Osteocyte (in vitro differentiated cells): ENCODE measurements around the gene UNKL. TPM values are rescaled to one million over a fixed set of nuclear protein-coding genes. Genes with fewer than 3 reads are reported as not detected.

Experiments used
- DNase-seq: peaks from one replicate; pipeline ENCODE4 v3.0.0; 2021; ENCODE audit warnings: mixed read lengths; ENCODE audit not compliant: unreplicated experiment; ENCODE audit errors: extremely low spot score
- H3K27ac Mint-ChIP-seq: one replicate; pipeline ENCODE4 v1.8.0; 2021; ENCODE audit warnings: mild to moderate bottlenecking, mixed read lengths; ENCODE audit not compliant: unreplicated experiment
- H3K27me3 Mint-ChIP-seq: one replicate; pipeline ENCODE4 v1.8.0; 2021; ENCODE audit warnings: mixed read lengths; ENCODE audit not compliant: unreplicated experiment
- H3K36me3 Mint-ChIP-seq: one replicate; pipeline ENCODE4 v1.8.0; 2021; ENCODE audit warnings: mixed read lengths; ENCODE audit not compliant: unreplicated experiment
- H3K4me1 Mint-ChIP-seq: one replicate; pipeline ENCODE4 v1.8.0; 2021; ENCODE audit warnings: mixed read lengths; ENCODE audit not compliant: unreplicated experiment
- H3K4me3 Mint-ChIP-seq: one replicate; pipeline ENCODE4 v1.8.0; 2021; ENCODE audit warnings: mild to moderate bottlenecking, moderate library complexity, mixed read lengths; ENCODE audit not compliant: unreplicated experiment
- H3K9me3 Mint-ChIP-seq: one replicate; pipeline ENCODE4 v1.8.0; 2021; ENCODE audit warnings: mixed read lengths; ENCODE audit not compliant: unreplicated experiment
- CTCF ChIP-seq: fragments of 200-600 bp; sonication (generic); IDR thresholded peaks from 2 replicates; pipeline ENCODE4 v1.5.0; 2021; ENCODE audit warnings: antibody characterized with exemption, mild to moderate bottlenecking, moderate library complexity
- total RNA-seq: library from RNA; stranded (reverse); gene quantifications from 2 replicates; pipeline ENCODE4 v1.2.1, GENCODE V29; 2021

UNKL gene
- total RNA-seq, 1 donor from 2014 or later = 34.4 TPM

GRCh38 chr16:1433756-1434155, 19.3 kb upstream of the UNKL start:
- Mint-ChIP-seq H3K9me3 (no peaks in the 10 kb centered on the region), H3K27me3 (no peaks in the 10 kb centered on the region), H3K27ac (no peak overlapping the region), H3K4me3 (no peak overlapping the region), H3K36me3 (no peaks in the 10 kb centered on the region), H3K4me1 (no peaks in the 10 kb centered on the region)
- no peak for TF ChIP-seq CTCF
- DNase-seq = no peak

GRCh38 chr16:1433263-1433560, 18.7 kb upstream of the UNKL start:
- Mint-ChIP-seq H3K27ac (no peak overlapping the region), H3K4me1 (no peaks in the 10 kb centered on the region), H3K36me3 (no peaks in the 10 kb centered on the region), H3K27me3 (no peaks in the 10 kb centered on the region), H3K9me3 (no peaks in the 10 kb centered on the region), H3K4me3 (no peak overlapping the region)
- TF ChIP-seq CTCF = no peak
- DNase-seq = no peak

- no peaks in the 10 kb centered on the region for H3K9me3 Mint-ChIP-seq
- no peak for TF ChIP-seq CTCF
- no peaks in the 10 kb centered on the region for H3K4me1 Mint-ChIP-seq
These were observed 18.1 kb upstream of the UNKL start for GRCh38 chr16:1432388-1433262.

GRCh38 chr16:1431497-1432270, 17.2 kb upstream of the UNKL start:
- Mint-ChIP-seq H3K9me3 (no peaks in the 10 kb centered on the region), H3K27ac (no peak overlapping the region)

More at GRCh38 chr16:1432388-1433262, 18.1 kb upstream of the UNKL start:
- Mint-ChIP-seq H3K4me3 (no peak overlapping the region), H3K36me3 (no peaks in the 10 kb centered on the region), H3K27ac (no peak overlapping the region), H3K27me3 (no peaks in the 10 kb centered on the region)
- no peak for DNase-seq

More at GRCh38 chr16:1431497-1432270, 17.2 kb upstream of the UNKL start:
- Mint-ChIP-seq H3K36me3 (no peaks in the 10 kb centered on the region), H3K27me3 (no peaks in the 10 kb centered on the region), H3K4me3 (no peak overlapping the region), H3K4me1 (no peaks in the 10 kb centered on the region)
- no peak for DNase-seq
- no peak for TF ChIP-seq CTCF
